NCI-H82 treated with DMSO at 0.1 percent for 48 hours (cell line): ENCODE results near the gene EXO5.
"Not testable (repeated sequence)": the region's sequence is repeated elsewhere in the genome, so short reads cannot be mapped to it uniquely, and the experiment has no call there.

Source experiments
- DNase-seq: peaks from one replicate; lab custom pipeline; 2025; ENCODE audit not compliant: unreplicated experiment; lab: John Stamatoyannopoulos, UW

Gene EXO5, protein sequence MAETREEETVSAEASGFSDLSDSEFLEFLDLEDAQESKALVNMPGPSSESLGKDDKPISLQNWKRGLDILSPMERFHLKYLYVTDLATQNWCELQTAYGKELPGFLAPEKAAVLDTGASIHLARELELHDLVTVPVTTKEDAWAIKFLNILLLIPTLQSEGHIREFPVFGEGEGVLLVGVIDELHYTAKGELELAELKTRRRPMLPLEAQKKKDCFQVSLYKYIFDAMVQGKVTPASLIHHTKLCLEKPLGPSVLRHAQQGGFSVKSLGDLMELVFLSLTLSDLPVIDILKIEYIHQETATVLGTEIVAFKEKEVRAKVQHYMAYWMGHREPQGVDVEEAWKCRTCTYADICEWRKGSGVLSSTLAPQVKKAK

DNA sequence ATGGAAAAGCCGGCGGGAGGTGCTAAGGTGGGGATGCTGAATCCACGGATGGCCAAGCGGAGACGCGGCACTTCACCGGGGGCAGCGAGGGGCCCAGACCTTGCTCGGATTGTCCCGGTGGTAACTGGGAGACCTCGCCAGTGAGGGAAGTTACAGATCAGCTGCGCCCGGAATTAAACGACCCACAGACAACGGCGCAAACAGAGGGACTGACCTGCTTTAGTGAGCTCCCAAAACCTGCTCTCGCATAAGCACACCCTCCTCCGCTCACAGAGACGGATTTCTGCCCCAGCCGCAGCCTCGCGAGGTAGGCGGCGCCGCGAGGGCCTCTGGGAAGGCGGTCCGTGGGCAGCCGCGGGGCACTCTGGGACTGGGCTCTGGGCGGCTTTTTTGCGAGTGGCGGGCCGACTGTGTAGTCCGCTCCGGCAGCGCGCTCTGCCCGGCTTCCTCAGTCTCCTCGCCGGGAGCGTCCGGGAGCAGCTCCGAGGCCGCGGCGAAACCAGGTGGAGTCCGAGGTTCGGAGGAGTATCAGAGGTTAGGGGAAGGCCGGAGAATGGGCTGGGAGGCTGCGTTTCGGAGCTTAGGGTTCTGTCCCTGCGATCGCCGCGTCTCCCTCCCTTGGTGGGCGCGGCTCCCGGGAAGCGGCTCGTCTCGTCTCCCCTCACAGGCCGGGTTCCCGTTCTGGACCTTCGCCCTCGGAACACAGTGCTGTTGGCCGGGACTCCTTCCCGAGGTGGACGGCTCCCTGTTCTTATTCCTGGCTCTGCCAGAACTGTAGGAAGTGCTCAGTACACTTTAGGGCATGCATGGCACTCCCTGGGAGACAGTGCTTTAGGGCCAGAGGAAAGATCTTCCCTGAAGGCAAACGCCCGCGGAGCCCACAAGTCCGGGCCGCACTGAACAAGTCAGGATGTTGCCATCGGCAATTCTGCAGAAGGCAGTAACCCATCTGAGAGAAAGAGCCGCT is at the start of gene EXO5:
EXO5 (plus strand) TSS at position 393 of the 967 bp plus-strand sequence. CDS start 5,778 bp downstream, outside the sequence.
- peak; percentile 51 for DNase-seq

DNA sequence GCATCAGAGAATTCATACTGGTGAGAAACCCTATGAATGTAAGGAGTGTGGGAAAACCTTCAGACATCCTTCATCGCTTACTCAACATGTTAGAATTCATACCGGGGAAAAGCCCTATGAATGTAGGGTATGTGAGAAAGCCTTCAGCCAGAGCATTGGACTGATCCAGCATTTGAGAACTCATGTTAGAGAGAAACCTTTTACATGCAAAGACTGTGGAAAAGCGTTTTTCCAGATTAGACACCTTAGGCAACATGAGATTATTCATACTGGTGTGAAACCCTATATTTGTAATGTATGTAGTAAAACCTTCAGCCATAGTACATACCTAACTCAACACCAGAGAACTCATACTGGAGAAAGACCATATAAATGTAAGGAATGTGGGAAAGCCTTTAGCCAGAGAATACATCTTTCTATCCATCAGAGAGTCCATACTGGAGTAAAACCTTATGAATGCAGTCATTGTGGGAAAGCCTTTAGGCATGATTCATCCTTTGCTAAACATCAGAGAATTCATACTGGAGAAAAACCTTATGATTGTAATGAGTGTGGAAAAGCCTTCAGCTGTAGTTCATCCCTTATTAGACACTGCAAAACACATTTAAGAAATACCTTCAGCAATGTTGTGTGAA is 45.5 kb upstream of the EXO5 start:
- no peak for DNase-seq

DNA sequence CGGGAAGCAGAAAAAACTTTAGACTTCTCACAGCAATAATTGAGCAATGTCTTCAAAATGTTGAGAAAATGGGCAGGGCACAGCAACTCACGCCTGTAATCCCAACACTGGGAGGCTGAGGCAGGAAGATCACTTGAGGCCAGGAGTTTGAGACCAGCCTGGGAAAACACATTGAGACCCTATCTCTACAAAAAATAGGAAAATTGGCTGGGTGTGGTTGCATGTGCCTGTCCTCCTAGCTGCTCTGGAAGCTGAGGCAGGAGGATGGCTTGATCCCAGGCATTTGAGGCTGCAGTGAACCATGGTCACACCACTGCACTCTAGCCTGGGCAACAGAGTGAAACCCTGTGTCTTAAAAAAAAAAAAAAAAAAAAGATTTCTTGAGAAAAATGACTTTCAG is 39.2 kb upstream of the EXO5 start:
- DNase-seq: no peak

DNA sequence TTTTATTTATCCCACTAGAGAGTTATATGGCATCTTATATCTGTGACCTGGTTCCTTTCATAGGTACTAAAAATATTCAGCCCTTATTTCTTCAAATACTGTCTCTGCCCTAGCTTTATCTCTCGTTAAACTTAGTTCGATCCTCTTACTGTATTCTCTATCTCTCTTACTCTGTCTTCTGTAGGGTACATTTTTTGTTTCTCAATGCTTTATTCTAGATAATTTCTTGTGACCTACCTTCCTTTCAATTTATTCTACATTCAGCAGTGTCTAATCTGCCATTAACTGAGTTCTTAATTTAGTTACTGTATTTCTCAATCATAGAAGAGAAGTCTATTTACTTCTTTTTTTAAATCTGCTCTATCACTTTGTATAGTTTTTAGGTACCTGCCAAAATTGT is 33.3 kb upstream of the EXO5 start:
- DNase-seq: no peak

DNA sequence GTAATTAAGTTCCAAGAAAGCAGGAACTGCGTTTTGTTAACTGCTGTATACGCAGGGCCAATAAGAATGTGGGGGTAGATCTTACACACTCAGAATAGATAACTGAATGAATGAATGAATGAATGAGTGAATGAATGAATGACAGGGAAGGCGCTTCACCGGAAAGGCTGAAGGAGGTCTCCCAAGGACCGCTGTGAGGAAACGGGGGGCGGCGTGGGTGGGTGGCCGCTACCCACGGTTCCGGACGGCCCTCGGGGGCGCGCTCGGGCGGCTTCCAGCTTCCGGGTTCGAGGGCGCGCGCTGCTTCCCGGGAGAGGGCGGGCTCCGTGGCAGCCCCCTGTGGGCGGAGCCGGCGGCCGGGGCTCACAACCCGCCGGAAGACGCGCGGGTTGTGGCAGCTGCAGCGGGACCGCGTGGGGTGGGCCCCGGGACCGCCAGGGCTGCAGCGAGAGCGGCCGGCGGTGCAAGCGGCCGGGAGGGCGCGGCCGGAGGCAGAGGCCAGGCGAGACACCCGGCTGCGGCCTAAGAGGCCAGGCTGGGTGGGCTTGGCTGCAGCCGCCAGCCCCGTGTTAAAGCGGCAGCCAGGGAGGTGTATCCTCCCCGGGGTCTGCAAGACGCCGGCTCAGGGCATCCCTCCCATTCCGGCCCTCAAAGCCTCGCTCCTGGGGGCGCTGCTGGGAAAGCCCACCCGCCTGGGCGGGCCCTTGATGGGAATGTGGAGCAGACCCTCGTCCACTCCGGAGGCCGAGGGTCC is 31.5 kb upstream of the EXO5 start, which contains the start of gene ZFP69:
ZFP69 (plus strand) TSS at position 367 of the 754 bp plus-strand sequence. CDS start 2,072 bp downstream, outside the sequence.
- peak; percentile 22 for DNase-seq

DNA sequence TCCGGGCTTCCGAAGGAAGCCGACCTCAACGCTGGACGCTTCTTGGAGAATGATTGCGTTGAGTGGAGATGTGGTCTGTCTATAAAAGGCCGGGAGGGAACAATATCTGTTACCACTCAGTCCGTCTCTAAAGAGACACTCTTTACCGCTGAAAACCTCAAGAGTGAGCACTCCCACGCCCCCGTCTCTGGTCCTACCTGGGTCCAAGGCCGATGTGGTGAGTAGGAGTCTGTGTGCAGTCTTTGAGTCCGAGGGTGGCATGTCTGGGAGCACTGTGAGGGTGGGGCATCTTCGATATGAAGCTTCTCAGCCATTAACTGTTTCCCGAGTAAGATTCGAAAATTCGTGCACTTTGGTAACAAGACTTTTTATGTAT is 30.9 kb upstream of the EXO5 start:
- no peak for DNase-seq

DNA sequence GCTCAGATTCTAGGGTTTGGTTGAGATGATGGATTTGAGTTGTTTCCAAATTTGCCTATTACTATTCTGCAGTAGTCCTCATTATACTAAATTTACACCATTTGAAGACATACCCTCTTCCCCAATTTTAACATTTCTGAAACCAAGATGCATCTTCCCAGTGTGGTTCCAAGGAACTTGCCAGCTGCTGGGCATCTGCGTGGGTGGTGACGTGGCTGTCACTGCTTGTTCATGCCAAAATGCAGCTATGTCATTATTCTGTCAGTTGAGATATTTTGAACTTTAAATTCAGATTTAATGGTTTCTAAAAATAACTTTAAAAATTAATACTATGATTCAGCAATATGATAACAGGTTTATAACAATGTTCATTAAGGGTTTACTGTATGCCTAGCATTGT is 30.3 kb upstream of the EXO5 start:
- DNase-seq: no peak

DNA sequence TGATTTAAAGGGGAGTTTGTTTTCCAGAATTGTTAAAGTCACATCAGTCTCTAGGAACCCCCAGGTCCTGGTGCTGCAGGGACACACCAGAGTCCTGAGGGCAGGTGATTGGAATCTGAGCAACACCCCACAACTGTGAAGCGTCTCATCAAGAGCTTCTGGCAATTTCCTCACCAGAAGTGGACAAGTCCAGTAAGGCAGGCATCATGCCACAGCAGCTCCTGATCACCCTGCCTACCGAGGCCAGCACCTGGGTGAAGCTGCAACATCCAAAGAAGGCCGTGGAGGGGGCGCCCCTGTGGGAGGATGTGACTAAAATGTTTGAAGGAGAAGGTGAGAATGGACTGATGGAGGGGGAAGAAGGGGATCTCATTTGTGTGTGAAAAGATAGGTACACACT is 29.4 kb upstream of the EXO5 start:
- no peak for DNase-seq

DNA sequence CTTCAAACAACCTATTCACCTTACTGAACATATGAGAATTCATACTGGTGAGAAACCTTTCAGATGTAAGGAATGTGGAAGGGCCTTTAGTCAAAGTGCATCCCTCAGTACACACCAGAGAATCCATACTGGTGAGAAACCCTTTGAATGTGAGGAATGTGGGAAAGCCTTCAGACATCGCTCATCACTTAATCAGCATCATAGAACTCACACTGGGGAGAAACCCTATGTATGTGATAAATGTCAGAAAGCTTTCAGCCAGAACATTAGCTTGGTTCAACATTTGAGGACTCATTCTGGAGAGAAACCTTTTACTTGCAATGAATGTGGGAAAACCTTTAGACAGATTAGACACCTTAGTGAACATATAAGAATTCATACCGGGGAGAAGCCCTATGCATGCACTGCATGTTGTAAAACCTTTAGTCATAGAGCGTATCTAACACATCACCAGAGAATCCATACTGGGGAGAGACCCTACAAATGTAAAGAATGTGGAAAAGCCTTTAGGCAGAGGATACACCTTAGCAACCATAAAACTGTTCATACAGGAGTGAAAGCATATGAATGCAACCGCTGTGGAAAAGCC is 13.2 kb upstream of the EXO5 start:
- no peak for DNase-seq

DNA sequence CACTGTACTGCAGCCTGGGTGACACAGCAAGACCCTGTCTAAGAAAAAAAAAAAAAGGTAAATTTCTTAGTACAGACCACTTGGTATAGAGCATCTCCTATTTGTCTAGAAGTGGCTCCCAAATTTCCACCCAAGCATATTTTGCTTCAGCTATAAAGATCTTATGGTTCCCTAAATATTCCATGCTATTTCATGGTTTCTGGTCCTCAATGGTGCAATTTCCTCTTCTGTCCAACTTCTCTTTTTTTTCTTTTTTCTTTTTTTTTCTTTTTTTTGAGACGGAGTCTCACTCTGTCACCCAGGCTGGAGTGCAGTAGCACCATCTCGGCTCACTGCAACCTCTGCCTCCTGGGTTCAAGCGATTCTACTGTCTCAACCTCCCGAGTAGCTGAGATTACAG is 5.9 kb upstream of the EXO5 start:
- not testable (repeated sequence) for DNase-seq

DNA sequence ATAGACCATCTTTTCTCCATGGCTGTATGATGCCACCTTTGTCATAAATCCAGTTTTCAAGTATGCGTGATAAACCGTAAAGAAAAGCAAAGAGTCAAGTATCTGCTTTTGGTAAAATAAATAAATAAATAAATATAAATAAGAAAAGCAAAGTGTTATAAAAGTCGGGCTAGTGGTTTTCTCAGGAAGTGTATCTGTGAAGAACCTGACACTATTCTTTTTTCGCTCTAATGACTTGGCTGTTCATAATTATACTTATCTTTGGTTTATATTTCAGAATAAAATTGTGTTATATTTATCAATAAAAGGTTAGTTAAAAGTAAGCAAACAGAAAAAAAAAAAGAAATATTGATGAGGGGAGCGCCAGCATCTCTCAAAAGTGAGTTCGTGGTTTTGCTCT is 594 bp upstream of the EXO5 start:
- no peak for DNase-seq

DNA sequence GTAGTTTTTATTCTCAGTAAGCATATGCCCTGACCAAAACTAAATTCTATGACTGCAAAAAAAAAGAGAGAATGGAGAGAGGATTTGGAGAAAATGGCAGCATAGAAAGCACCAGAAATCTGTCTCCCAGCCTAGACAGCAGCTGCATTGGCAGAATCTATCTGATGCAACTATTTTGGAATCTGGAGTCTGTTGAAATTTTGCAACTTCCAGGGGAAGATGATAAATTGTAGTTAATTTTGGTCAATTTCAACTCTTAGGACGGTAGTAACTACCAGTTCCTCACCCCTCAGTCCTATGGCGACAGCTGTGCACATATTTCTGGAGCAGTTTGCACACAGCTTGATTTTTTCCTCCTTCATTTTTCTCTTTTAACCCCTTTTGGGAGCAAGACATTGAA is 10.9 kb downstream of the EXO5 start:
- no peak for DNase-seq

DNA sequence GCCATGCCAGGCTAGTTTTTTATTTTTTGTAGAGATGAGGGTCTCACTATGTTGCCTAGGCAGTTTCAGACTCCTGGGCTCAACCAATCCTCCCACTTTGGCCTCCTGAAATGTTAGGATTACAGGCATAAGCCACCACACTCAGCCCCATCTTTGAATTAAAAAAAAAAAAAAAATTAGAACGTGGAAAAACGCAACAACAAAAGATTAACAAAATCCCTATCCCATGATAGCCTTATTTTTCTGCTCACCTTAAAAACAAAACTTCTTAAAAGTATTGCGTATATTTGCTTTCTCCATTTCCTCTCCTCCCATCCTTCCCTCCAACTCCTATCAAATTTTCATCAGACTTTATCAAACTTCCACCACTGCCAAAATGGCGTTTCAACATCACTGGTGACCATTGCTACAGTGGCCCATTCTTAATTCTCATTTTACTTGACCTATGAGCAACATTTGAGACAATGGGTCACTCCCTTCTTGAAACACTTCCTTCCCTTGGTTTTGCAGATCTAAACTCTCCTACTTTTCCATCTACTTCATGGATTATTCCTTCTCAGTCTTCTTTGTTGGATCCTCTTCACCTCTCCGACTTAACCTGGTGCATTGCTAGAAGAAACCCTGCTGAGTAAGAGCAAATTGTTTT is 22.3 kb downstream of the EXO5 start:
- DNase-seq: no peak

DNA sequence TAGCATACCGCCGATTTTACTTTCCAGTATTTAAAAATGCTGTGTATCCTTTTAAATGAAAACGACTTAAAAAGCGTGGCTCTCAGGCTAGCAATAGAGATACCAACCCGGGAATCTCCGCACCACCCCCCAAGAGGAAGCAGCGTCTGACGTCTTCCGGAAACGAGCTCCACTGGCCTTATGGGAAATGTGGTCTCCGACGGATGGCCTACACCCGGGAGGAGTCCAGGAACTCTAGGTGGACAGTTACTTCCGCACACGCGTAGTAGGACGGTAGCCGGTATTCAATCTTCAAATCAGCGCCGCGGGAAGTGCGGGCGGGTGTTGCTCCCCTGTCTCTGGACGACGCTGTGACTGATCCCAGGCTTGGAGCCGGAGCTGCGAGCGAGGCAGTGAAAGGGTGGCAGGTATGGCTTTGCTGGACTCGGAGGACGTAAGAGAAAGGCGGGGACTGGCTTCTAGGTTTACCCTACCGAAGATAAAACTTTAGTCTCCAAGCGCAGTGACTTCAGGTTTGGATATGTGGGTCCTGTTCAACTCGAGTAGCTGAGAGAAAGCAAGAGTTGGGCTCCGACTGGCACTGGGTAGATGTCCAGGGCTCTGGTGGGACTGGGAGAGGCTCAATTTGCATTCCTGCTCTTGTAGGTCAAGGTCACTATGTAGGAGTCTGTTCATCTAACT is 23.0 kb downstream of the EXO5 start, which contains the start of gene ZNF684:
ZNF684 (plus strand) TSS at position 257 of the 681 bp plus-strand sequence. CDS start 1,530 bp downstream, outside the sequence.
- DNase-seq: peak; percentile 96

DNA sequence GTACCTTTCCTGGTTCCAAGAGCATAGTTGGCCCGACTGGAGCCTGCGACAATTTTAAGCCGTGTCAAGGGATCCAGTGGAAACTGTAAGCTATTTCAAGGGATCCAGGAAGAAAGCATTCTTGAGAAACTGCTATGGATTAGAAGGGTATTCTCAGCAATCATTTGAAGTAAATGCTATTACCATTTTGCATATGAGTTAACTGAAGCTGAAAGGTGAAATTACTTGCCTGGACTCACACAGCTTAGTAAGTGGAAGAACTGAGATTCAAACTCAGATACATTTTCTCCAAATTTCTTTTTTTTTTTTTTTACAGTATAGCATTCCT is 23.5 kb downstream of the EXO5 start:
- DNase-seq: no peak

DNA sequence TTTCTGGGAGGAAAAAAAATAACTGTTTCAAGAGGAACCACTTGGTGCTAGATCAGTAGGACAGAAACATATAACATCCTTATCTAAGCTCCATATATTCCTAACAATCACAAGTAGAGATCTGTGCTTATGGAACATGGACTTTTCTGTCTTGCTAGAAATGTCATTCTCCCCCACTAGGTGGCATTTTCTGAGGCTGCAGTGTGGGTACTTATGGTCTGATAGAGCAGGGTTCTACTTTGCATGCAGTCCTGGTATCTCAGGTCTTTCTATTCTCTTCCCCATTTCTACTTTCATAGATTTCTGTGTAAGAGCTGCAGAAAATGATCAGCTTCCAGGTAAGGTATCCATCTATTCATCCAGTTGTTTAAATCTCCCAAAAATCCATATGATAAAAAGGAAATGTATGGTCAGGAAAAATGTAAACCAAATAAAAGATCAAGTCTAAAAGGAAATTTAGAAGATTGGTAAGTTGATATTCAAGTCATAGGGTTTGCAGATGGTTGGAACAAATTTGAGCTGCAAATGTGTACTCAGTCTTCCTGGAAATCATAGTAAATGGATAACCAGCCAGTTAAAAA is 24.4 kb downstream of the EXO5 start:
- DNase-seq: peak; percentile 15

DNA sequence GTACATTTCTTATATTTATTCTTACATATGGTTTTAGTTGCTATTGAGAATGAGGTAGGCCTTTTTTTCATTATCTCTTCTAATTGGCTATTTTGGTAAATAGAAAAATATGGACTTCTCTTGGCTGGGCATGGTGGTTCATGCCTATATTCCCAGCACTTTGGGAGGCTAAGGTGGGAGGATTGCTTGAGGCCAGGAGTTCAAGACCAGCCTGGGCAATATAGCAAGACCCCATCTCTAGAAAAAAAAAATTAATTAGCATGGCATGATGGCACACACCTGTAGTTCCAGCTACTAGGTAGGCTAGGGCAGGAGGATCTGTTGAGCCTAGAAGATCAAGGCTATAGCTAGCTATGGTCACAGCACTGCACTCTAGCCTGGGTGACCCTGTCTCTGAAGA is 26.0 kb downstream of the EXO5 start:
- no peak for DNase-seq

DNA sequence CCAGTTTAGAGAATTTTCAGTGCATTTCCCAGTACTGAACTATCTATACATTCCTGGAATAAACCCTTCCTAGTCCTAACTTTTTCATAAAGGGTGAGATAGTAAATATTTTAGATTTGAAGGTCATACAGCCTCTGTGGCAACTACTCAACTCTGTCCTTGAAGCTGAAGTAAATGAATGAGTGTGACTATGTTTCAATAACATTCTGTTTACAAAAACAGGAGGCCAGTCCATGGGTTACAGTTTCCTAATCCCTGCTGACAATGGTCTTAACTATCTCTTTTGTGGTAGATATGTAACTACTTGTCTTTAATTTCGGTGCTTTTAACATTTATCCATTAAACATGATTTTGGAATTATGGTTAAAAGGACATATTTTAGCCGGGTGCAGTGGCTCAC is 27.2 kb downstream of the EXO5 start:
- DNase-seq: no peak

DNA sequence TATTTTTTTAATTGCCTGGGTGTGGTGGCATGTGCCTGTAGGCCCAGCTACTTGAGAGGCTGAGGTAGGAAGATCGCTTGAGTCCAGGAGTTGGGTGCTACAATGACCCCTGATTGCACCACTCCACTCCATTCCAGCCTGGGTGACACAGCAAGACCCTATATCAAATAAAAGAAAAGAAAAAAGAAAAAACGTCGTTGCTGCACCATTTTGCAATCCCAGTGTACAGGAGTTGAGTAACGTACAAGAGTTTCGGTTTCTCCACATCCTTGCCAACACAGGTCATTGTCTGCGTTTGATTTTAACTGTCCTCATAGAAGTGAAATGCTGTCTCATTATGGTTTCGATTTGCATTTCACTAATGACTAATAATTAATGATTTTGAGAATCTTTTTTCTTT is 30.8 kb downstream of the EXO5 start:
- DNase-seq: no peak
